ENCODE measurements around the gene FBP1.
"Not testable (repeated sequence)": the region's sequence is repeated elsewhere in the genome, so short reads cannot be mapped to it uniquely, and the experiment has no call there.

FBP1 gene

DNA sequence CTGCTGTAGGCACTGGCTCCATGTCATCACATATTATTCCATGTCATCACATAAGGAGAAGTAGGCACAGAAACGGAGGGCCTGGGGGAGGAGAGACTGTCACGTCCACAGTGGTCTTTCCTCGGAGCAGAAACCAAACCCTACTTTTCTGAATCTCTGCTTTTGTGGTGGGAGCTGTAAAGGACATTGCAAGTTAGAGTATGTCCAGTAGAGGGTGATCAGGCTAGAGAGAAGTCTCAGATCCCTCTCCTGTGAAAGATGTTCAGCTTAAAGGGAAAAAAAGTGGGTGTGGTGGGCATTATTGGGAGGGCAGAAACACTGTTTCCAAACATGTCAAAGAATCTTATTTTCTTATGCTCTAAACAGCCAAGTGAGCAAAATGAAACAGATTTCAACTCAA is 26.3 kb downstream of the FBP1 start:
- Mint-ChIP-seq H3K4me1 (peaks cover 18% of the 10 kb centered on the region), H3K9me3 (no peaks in the 10 kb centered on the region), H3K27me3 (peaks cover 26% of the 10 kb centered on the region), H3K36me3 (ENCODE audit: low read depth) (peaks cover 4% of the 10 kb centered on the region), H3K27ac (no peak overlapping the region), H3K4me3 (no peak overlapping the region)
- DNase-seq (no peak), ATAC-seq (no peak)

DNA sequence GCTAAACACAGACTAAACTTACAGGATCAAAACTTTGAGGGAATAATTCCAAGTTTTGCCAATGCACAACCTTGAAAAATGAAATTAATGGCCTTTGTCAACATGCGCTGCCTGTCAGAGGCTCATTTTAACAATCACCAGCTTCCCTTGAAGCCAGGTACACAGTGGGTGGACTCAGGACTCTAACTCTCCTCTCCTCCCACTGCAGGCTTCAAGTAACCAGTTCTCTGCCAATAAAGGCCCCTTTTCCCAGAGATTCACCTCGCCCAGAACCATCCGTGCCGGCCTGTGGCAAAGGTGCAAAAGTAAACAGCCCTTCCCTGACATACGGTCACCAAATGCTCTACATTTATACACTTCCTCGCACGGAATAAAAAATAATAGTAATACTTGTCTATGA is 27.2 kb downstream of the FBP1 start:
- H3K4me3 Mint-ChIP-seq, result peak overlapping the region; percentile 41
- DNase-seq, result no peak
- peak overlapping the region; percentile 71 for H3K27ac Mint-ChIP-seq

DNA sequence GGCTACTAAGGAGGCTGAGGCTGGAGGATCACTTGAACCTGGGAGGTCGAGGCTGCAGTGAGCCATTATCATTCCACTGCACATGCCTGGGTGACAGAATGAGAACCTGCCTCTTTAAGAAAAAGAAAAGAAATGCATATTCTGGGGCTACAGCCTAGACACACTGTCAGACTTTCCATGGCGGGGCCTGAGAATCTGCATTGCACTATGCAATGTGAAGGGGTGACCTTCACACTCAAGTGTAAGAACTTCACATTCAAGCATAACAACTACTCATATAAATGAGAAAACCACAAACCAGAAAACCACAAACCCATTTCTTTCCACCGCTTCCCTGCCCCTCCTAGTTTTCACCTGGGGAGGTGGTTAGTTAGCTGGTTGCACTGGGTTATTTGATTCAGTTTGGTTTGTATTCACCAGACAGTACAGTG is 27.7 kb downstream of the FBP1 start:
- H3K4me1 Mint-ChIP-seq, result peaks cover 18% of the 10 kb centered on the region
- DNase-seq (peak; percentile 71), ATAC-seq (peak; percentile 92)
- H3K36me3 Mint-ChIP-seq (ENCODE audit: low read depth), result peaks cover 4% of the 10 kb centered on the region
- H3K4me3 Mint-ChIP-seq, result peak overlapping the region; percentile 41
- H3K27me3 Mint-ChIP-seq, result peaks cover 30% of the 10 kb centered on the region
- no peaks in the 10 kb centered on the region for H3K9me3 Mint-ChIP-seq
- peak overlapping the region; percentile 71 for H3K27ac Mint-ChIP-seq

More for the DNA sequence above, 27.2 kb downstream of the FBP1 start:
- Mint-ChIP-seq H3K27me3 (peaks cover 26% of the 10 kb centered on the region), H3K4me1 (peaks cover 18% of the 10 kb centered on the region), H3K9me3 (no peaks in the 10 kb centered on the region), H3K36me3 (ENCODE audit: low read depth) (peaks cover 4% of the 10 kb centered on the region)
- peak; percentile 26 for ATAC-seq

DNA sequence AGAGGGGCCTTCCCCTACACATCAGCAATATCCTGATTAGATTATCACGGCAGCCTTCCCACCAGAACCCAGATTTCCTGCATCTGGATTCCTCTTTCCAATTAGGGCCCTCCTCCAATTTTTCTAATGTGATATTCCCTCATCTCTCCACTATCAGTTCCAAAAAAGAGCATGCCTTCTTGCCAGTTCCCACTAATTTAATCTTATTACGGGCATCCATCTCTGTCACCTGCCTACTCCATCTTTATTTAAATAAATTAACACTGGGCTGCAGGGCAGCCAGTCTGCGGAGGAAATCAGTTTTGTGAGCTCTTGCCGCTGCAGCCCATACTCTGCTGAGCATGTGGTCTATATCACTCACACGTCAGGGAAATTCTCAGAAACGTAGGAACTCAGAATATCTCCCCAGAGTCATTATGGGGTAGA is 29.1 kb downstream of the FBP1 start:
- DNase-seq (no peak), ATAC-seq (no peak)
- H3K36me3 Mint-ChIP-seq (ENCODE audit: low read depth), result peaks cover 2% of the 10 kb centered on the region
- H3K4me3 Mint-ChIP-seq, result no peak overlapping the region
- H3K4me1 Mint-ChIP-seq, result peaks cover 18% of the 10 kb centered on the region
- H3K27me3 Mint-ChIP-seq, result peaks cover 28% of the 10 kb centered on the region
- no peak overlapping the region for H3K27ac Mint-ChIP-seq
- no peaks in the 10 kb centered on the region for H3K9me3 Mint-ChIP-seq

DNA sequence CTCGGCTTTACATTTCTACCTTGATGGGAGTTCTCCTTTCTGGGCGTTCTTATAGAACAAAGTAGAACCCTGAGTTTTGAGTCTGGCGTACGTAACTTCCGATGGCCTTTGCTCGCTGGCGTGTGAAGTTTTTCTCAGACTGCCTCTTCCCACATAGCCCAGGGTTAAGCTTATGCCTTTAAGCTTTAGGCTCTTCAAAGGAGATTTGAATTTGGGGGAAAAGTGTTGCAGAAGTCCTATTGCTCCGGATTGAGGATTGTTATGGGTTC is 32.0 kb downstream of the FBP1 start:
- H3K36me3 Mint-ChIP-seq (ENCODE audit: low read depth), result peaks cover 2% of the 10 kb centered on the region
- DNase-seq (no peak), ATAC-seq (no peak)
- H3K4me3 Mint-ChIP-seq, result no peak overlapping the region
- H3K27me3 Mint-ChIP-seq, result peaks cover 27% of the 10 kb centered on the region
- no peaks in the 10 kb centered on the region for H3K9me3 Mint-ChIP-seq
- H3K4me1 Mint-ChIP-seq, result peaks cover 23% of the 10 kb centered on the region
- H3K27ac Mint-ChIP-seq, result no peak overlapping the region

DNA sequence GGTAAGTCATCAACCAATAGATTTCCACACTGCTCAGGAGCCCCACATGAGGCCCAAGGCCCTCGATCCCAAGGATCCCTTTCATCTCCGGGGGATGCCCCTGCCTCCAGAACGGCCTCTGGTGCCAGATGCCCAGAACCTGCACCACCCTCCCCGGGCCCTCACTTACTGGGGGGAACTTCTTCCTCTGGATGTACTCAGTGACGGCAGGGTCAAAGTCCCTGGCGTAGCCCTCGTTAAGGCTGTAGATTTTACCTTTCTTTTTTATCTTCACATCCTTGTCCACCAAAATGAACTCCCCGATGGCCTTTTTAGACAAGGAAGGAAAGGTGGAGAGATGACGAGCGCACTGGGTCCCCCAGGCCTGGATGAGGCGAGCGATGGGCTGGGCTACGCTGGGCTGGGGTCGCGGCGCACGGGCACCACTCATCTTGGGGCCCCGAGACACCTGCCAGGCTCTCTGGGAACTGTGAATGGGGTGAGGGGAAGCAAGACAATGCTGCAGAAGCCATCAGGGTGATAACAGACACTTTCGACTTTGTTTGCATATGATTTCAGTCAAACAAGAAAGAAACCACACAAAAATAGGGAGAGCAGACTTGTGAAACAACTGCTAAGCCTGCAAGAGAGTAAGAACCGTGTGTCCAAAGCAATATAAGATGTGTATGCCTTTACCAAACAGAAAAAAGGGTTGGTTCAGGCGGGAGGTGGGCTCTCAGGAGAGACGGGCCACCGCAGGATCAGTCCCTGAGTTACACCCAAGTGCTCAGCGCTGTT is 32.5 kb downstream of the FBP1 start:
- no peak for DNase-seq
- peaks cover 2% of the 10 kb centered on the region for H3K36me3 Mint-ChIP-seq (ENCODE audit: low read depth)
- no peak for ATAC-seq
- H3K27me3 Mint-ChIP-seq, result peaks cover 24% of the 10 kb centered on the region
- H3K27ac Mint-ChIP-seq, result no peak overlapping the region
- peaks cover 17% of the 10 kb centered on the region for H3K4me1 Mint-ChIP-seq
- H3K9me3 Mint-ChIP-seq, result no peaks in the 10 kb centered on the region
- no peak overlapping the region for H3K4me3 Mint-ChIP-seq

DNA sequence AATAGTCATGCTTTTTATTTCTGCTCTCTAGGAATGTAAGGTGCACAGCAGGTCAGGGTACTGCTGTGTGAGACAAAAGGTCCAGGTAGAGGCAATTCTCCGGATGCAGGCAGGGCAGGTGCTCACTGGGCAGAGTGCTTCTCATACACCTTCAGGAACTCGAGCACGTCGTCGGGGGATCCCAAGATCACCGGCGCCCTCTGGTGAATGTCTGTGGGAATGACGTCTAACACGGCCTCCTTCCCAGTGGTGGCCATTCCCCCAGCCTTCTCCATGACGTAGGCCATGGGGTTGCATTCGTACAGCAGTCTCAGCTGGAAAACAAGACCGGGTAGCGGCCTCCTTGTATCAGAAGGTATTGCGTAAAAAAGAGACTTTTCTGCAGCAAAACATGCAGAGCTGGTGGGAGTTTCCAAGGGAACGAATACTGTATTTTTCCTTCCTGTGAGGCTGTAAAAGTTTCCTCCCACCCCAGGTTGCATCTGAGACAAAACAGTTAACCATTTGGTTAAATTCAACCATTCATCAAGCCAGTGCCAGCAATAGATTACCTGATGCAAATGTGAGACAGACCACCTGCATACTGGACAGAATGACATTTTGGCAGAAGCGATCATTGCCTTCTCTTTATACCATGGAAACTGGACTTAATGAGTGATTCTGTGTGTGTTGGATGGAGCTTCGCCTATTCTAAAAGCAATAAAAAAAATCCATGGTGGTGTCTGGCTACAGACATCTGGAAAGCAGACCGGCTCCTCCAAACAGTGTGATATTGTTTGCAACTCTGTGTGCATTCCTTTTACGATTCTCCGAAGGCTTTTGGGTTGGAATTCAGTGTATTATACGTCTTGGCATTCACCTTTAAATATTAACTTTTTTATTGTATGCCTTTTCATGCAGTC is 35.8 kb downstream of the FBP1 start:
- H3K9me3 Mint-ChIP-seq, result no peaks in the 10 kb centered on the region
- H3K4me1 Mint-ChIP-seq, result peaks cover 9% of the 10 kb centered on the region
- H3K36me3 Mint-ChIP-seq (ENCODE audit: low read depth), result no peaks in the 10 kb centered on the region
- ATAC-seq (peak; percentile 91), DNase-seq (peak; percentile 86)
- no peak overlapping the region for H3K4me3 Mint-ChIP-seq
- H3K27ac Mint-ChIP-seq, result no peak overlapping the region
- H3K27me3 Mint-ChIP-seq, result peaks cover 12% of the 10 kb centered on the region

DNA sequence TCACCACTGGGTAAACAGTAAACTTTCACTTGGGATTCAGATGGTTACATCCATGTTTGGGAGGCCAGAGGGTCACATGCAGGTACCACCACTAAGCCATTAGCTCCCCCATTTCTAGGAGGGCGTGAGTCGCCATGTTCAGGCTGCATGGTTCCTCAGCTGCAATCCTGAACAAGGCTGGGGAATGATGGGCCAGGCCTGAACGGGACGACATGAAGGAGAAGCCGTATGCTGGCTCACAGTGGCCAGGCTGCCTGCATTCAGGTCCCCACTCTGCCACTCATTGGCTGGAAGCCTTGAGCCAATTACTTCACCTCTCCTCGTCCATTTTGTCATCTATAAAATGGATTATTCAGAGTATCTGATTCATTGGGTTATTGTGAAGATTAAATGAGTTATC is 36.7 kb downstream of the FBP1 start:
- H3K36me3 Mint-ChIP-seq (ENCODE audit: low read depth), result no peaks in the 10 kb centered on the region
- H3K27ac Mint-ChIP-seq, result no peak overlapping the region
- H3K9me3 Mint-ChIP-seq, result no peaks in the 10 kb centered on the region
- peaks cover 8% of the 10 kb centered on the region for H3K27me3 Mint-ChIP-seq
- no peak for ATAC-seq
- H3K4me1 Mint-ChIP-seq, result peaks cover 9% of the 10 kb centered on the region
- H3K4me3 Mint-ChIP-seq, result no peak overlapping the region
- no peak for DNase-seq

DNA sequence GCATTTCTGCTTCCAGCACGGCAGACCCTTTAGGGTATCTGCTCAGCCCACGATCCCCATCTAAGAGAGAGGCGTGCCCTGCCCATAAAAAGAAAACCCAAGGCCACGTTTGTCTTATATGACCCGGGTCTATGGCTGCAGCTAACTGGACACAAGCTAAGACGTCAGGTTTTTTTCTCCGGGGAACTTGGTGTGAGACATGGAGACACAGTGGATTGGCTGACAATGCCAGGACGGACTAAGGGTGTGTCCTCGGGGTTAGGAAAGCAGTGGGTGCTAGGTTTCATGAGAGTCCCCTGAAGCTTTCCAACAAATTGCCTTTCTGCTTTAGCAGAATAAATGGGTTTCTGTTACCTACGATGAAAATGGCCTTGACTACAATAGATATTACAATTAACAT is 38.6 kb downstream of the FBP1 start:
- Mint-ChIP-seq H3K4me3 (no peak overlapping the region), H3K36me3 (ENCODE audit: low read depth) (no peaks in the 10 kb centered on the region), H3K9me3 (no peaks in the 10 kb centered on the region), H3K27ac (no peak overlapping the region), H3K4me1 (peaks cover 9% of the 10 kb centered on the region), H3K27me3 (peaks cover 8% of the 10 kb centered on the region)
- ATAC-seq (no peak), DNase-seq (no peak)

DNA sequence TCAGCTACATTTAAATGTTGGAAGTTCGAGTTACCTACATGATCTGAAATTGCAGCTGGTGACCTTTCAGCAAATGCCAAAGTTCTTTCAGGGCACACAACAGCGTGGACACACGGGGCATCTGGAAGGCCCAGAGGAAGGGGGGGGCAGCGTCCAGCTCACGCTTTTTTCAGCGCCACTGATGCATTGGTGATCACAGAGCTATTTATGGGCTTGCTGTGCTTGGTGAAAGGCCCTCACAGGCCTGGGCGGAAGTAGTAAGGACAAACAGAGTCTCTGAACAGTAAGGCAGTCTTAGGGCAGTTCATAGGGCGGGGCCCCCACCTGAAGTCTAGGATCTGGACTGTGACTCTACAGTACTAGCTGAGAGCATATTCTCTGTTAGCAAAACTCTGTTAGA is 39.1 kb downstream of the FBP1 start:
- Mint-ChIP-seq H3K4me3 (no peak overlapping the region), H3K9me3 (no peaks in the 10 kb centered on the region), H3K36me3 (ENCODE audit: low read depth) (no peaks in the 10 kb centered on the region), H3K27me3 (peaks cover 8% of the 10 kb centered on the region), H3K4me1 (peaks cover 9% of the 10 kb centered on the region), H3K27ac (no peak overlapping the region)
- ATAC-seq (no peak), DNase-seq (no peak)

DNA sequence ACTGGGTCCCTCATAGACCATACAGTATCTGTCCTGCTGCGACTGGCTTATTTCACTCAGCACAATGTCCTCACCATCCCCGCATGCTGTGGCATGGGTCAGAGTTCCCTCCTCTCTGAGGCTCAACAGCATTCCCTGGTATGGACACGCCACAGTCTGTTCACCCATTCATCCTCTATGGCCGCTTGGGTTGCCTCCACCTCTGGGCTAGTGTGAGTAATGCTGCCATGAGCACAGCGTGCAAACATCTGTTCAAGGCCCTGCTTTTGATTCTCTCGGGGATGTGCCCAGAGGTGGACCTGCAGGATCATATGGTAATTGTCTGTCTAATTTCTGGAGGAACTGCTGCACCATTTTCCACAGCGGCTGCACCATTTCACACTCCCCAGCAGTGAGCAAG is 40.2 kb downstream of the FBP1 start:
- Mint-ChIP-seq H3K4me3 (no peak overlapping the region), H3K36me3 (ENCODE audit: low read depth) (no peaks in the 10 kb centered on the region), H3K4me1 (peaks cover 9% of the 10 kb centered on the region), H3K27me3 (peaks cover 10% of the 10 kb centered on the region), H3K27ac (no peak overlapping the region), H3K9me3 (no peaks in the 10 kb centered on the region)
- ATAC-seq, result no peak
- no peak for DNase-seq

DNA sequence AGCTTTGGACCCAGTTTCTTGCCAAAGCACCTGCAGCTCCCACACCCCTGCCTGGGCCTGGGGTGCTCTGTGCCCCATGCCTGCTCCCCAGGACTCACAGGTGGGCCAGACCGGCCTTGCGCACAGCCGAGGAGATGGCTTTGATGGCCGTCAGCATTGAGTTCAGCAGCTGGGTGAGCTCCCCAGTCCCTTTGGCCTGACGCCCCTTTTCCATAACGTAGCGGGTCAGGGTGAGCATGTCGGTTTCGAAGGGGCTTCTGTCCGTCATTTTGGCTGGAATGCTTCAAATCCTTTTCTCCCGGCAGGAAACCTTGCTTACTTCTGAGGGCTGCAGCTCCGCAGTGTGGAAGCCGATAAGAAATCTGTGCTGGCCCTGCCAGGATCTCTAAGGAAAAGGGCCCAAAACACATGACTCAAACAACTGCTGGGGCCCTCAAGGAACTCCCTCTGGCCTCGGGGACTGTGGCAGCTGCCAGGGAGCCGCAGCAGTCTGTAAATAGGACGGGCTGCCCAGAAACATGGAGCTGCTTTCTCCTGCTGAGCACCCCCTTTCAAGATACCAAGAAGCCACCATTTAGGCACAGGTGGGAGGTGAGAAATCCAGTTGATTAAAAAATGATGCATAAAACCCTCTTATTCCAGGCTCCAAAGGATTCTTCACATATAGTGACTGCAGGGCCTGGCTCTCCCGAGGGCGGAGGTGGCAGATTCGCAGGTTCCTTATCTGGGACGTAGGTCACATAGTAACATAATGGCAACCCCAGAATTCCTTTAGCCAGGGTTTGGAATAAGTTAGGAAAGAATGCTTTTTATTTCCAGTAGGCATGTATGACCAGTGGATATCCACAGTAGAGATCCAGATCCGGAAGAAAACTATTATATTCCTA is 45.6 kb downstream of the FBP1 start, which contains the start of gene FBP2:
Gene FBP2, minus strand, starts transcription at position 366 of the 887 bp plus-strand sequence. Its CDS starts 98 bp downstream, at position 268.
- H3K27ac Mint-ChIP-seq, result no peak within 1 kb of the TSS
- H3K27me3 Mint-ChIP-seq, result peaks cover 17% of the 10 kb centered on the region
- H3K4me1 Mint-ChIP-seq, result no peaks in the 10 kb centered on the region
- DNase-seq (no peak), ATAC-seq (no peak)
- H3K4me3 Mint-ChIP-seq, result no peak within 1 kb of the TSS
- H3K36me3 Mint-ChIP-seq (ENCODE audit: low read depth), result no peaks in the 10 kb centered on the region
- H3K9me3 Mint-ChIP-seq, result no peaks in the 10 kb centered on the region

DNA sequence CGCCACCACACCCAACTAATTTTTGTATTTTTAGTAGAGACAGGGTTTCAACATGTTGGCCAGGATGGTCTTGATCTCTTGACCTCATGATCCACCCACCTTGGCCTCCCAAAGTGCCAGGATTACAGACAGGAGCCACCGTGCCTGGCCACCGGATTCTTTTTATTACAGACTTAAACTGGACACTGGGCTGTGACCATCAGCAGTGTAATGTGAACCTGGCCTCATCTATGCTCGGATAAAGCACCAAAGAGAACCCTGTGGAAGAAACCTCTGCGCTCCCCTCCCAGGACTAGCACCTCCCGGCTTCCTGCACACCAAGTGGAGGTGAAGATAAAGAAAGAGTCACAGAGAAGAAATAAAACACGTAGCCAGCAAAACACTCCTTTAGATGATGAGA is 46.6 kb downstream of the FBP1 start:
- H3K27ac Mint-ChIP-seq; H3K4me1 Mint-ChIP-seq; H3K9me3 Mint-ChIP-seq; H3K36me3 Mint-ChIP-seq (ENCODE audit: low read depth); ATAC-seq; DNase-seq; H3K4me3 Mint-ChIP-seq: not testable (repeated sequence)
- peaks cover 17% of the 10 kb centered on the region for H3K27me3 Mint-ChIP-seq

DNA sequence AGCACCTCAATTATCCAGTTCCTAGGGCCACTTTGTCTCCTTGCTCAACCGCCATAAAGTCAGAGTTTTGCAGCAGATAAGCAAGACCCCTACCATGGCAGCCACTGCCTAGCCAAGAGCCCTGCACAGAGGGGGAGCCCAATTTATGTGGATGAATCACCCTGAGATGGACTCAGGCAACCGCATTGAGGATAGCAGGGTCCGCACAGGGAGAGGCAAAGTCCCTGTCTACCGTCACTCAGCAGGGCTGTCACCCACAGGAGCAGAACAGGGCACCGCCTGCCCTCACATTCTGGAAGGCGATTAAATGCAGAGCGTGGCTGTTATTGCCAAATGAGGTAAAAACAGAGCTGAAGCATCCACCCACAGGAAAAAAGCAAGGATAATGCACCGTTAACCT is 47.4 kb downstream of the FBP1 start:
- Mint-ChIP-seq H3K9me3 (no peaks in the 10 kb centered on the region), H3K27ac (no peak overlapping the region), H3K4me3 (no peak overlapping the region), H3K4me1 (peaks cover 3% of the 10 kb centered on the region), H3K36me3 (ENCODE audit: low read depth) (no peaks in the 10 kb centered on the region), H3K27me3 (peaks cover 18% of the 10 kb centered on the region)
- ATAC-seq (no peak), DNase-seq (no peak)
